ENCODE results near the gene NOS1AP. TPM values are rescaled to one million over a fixed set of nuclear protein-coding genes. Genes with fewer than 3 reads are reported as not detected.

The NOS1AP gene
- total RNA-seq, 1 experiment from 2014 or later: 5.3 TPM

DNA sequence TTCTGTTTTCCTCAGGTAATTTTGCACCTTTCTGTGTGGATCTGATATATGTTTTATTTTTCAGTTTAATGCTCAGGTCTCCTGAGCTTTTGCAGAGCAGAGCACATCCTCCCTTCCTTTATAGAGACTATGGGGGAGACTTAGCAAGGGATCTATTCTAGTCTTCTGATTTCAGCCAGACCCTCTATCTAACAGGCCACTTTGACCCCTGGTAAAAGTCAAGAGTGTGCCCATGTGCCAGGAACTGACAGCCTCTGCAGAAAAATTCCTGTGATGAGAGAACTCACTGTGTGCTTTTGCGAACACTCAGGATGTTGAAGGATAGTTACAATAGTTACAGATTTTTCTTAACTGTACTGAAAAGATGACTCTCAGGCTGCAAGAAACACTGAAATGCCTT is 123.3 kb downstream of the NOS1AP start:
- no peaks in the 10 kb centered on the region for H3K36me3 ChIP-seq (ENCODE audit: control insufficient read depth in 1 of 2, insufficient read depth in 2 of 2, low read length in 2 of 2)
- ChIA-PET POLR2A (no interaction called here), CTCF (no interaction called here), RAD21 (ENCODE audit: low non-redundant PET in 1 of 2, low total read pairs in 2 of 2, uncharacterized antibody in 2 of 2, unreplicated experiment in 2 of 2) (no interaction called here)
- no peak overlapping the region for H3K27ac ChIP-seq (ENCODE audit: low read depth, low read length)
- H3K9ac ChIP-seq (ENCODE audit: low read length): no peak overlapping the region
- H3K27me3 ChIP-seq (ENCODE audit: insufficient read depth, low read length): no peaks in the 10 kb centered on the region
- intact Hi-C loops (cut with micrococcal nuclease): no loop called here
- no peaks in the 10 kb centered on the region for H3K9me2 ChIP-seq (ENCODE audit: insufficient read depth)
- ATAC-seq (no peak), DNase-seq (ENCODE audit: low read depth, low spot score) (no peak)
- H3K4me3 ChIP-seq (replicated peaks in 1 of 2; ENCODE audit: low read depth in 1 of 2, low read length in 2 of 2): no peak overlapping the region
- no peak overlapping the region for H3K4me2 ChIP-seq (ENCODE audit: low read length)
- no peak overlapping the region for H2AFZ ChIP-seq (ENCODE audit: low read depth, low read length, poor library complexity, severe bottlenecking)
- BruUV-seq (replicated peaks): no TSS peak
- H3K79me2 ChIP-seq (ENCODE audit: insufficient read depth, low read length): no peaks in the 10 kb centered on the region
- TF ChIP-seq POLR2AphosphoS5 (IDR thresholded peaks at IDR 0.05; ENCODE audit: low read depth, low read length): no peak
- no peak for TF ChIP-seq EZH2phosphoT487 (IDR thresholded peaks at IDR 0.05; ENCODE audit: borderline replicate concordance)
- TF ChIP-seq SP1 (IDR thresholded peaks at IDR 0.05; ENCODE audit: low read depth): no peak
- no peak for TF ChIP-seq YY1 (IDR thresholded peaks at IDR 0.05; ENCODE audit: extremely low read depth, insufficient replicate concordance, low read depth, low read length)
- no peak for TF ChIP-seq EZH2 (IDR thresholded peaks at IDR 0.05)
- TF ChIP-seq, protein P1, sequence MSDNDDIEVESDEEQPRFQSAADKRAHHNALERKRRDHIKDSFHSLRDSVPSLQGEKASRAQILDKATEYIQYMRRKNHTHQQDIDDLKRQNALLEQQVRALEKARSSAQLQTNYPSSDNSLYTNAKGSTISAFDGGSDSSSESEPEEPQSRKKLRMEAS (IDR thresholded peaks at IDR 0.05): no peak
- no peak for TF ChIP-seq SIN3A (IDR thresholded peaks at IDR 0.05; ENCODE audit: low read depth)
- no peak for TF ChIP-seq ZNF274 (IDR thresholded peaks at IDR 0.05; ENCODE audit: low read depth, low read length)
- TF ChIP-seq FOSL1 (IDR thresholded peaks at IDR 0.05; ENCODE audit: low read depth): no peak
- no peak for TF ChIP-seq CEBPB (IDR thresholded peaks at IDR 0.05; ENCODE audit: low read depth)
- TF ChIP-seq, protein P2, sequence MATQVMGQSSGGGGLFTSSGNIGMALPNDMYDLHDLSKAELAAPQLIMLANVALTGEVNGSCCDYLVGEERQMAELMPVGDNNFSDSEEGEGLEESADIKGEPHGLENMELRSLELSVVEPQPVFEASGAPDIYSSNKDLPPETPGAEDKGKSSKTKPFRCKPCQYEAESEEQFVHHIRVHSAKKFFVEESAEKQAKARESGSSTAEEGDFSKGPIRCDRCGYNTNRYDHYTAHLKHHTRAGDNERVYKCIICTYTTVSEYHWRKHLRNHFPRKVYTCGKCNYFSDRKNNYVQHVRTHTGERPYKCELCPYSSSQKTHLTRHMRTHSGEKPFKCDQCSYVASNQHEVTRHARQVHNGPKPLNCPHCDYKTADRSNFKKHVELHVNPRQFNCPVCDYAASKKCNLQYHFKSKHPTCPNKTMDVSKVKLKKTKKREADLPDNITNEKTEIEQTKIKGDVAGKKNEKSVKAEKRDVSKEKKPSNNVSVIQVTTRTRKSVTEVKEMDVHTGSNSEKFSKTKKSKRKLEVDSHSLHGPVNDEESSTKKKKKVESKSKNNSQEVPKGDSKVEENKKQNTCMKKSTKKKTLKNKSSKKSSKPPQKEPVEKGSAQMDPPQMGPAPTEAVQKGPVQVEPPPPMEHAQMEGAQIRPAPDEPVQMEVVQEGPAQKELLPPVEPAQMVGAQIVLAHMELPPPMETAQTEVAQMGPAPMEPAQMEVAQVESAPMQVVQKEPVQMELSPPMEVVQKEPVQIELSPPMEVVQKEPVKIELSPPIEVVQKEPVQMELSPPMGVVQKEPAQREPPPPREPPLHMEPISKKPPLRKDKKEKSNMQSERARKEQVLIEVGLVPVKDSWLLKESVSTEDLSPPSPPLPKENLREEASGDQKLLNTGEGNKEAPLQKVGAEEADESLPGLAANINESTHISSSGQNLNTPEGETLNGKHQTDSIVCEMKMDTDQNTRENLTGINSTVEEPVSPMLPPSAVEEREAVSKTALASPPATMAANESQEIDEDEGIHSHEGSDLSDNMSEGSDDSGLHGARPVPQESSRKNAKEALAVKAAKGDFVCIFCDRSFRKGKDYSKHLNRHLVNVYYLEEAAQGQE (IDR thresholded peaks at IDR 0.05; ENCODE audit: low read depth): no peak
- no peak for TF ChIP-seq ZFX (IDR thresholded peaks at IDR 0.05)
- TF ChIP-seq, protein P3, sequence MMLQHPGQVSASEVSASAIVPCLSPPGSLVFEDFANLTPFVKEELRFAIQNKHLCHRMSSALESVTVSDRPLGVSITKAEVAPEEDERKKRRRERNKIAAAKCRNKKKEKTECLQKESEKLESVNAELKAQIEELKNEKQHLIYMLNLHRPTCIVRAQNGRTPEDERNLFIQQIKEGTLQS (IDR thresholded peaks at IDR 0.05): no peak
- peaks cover 22 to 24% of the 10 kb centered on the region in 2 experiments for H3K4me1 ChIP-seq (ENCODE audit: control insufficient read depth in 1 of 2, insufficient read depth in 2 of 2, low read length in 2 of 2)
- no peaks in the 10 kb centered on the region for H4K20me1 ChIP-seq (ENCODE audit: insufficient read depth)
- H3K9me3 ChIP-seq (ENCODE audit: control insufficient read depth in 1 of 2, insufficient read depth in 1 of 2, low read depth in 1 of 2, low read length in 2 of 2): no peaks in the 10 kb centered on the region
